Ishikawa (cell line): Measurements from ENCODE around the gene TIAM1.

Experiments
- CEBPB ChIP-seq: IDR thresholded peaks from 2 replicates; pipeline ENCODE4 v1.6.1; 2012
- CREB1 ChIP-seq: IDR thresholded peaks from 2 replicates; pipeline ENCODE4 v1.6.1; 2012; ENCODE audit warnings: low read depth
- EGR1 ChIP-seq: IDR thresholded peaks from 2 replicates; pipeline ENCODE4 v1.6.1; 2012
- EP300 ChIP-seq: IDR thresholded peaks from 2 replicates; pipeline ENCODE4 v1.6.1; 2012; ENCODE audit warnings: borderline replicate concordance
- FOXM1 ChIP-seq: IDR thresholded peaks from 2 replicates; pipeline ENCODE4 v1.6.1; 2012; ENCODE audit warnings: low read depth, borderline replicate concordance
- MAX ChIP-seq: IDR thresholded peaks from 2 replicates; pipeline ENCODE4 v1.6.1; 2012
- NFIC ChIP-seq: IDR thresholded peaks from 2 replicates; pipeline ENCODE4 v1.6.1; 2012
- RAD21 ChIP-seq: IDR thresholded peaks from 2 replicates; pipeline ENCODE4 v1.6.1; 2012; ENCODE audit warnings: low read depth
- REST ChIP-seq: IDR thresholded peaks from 2 replicates; pipeline ENCODE4 v1.6.1; 2012; ENCODE audit warnings: low read depth, mild to moderate bottlenecking
- TAF1 ChIP-seq: IDR thresholded peaks from 2 replicates; pipeline ENCODE4 v1.6.1; 2012; ENCODE audit warnings: low read depth, mild to moderate bottlenecking
- TCF12 ChIP-seq: IDR thresholded peaks from 2 replicates; pipeline ENCODE4 v1.6.1; 2012; ENCODE audit warnings: low read depth
- TEAD4 ChIP-seq: IDR thresholded peaks from 2 replicates; pipeline ENCODE4 v1.6.1; 2012
- USF1 ChIP-seq: IDR thresholded peaks from 2 replicates; pipeline ENCODE4 v1.6.1; 2012
- YY1 ChIP-seq: IDR thresholded peaks from 2 replicates; pipeline ENCODE4 v1.6.1; 2012; ENCODE audit warnings: low read depth

Gene TIAM1

GRCh38 chr21:31198575-31198974, 145.5 kb downstream of the TIAM1 start:
- TF ChIP-seq RAD21, result peak; percentile 76
- no peak for TF ChIP-seq REST
- 0 out of 2 replicates have a peak, but pooled peaks have one; percentile 19 for TF ChIP-seq NFIC
- no peak for TF ChIP-seq FOXM1
- TF ChIP-seq MAX, result no peak

- no peak for TF ChIP-seq EGR1
- no peak for TF ChIP-seq TAF1
- TF ChIP-seq USF1, result no peak
- no peak for TF ChIP-seq NFIC
- no peak for TF ChIP-seq TEAD4
- TF ChIP-seq YY1, result no peak
- no peak for TF ChIP-seq TCF12
- TF ChIP-seq REST, result no peak
- no peak for TF ChIP-seq CEBPB
- no peak for TF ChIP-seq MAX
Measured at GRCh38 chr21:31196724-31197123, 147.3 kb downstream of the TIAM1 start.

- TF ChIP-seq YY1 (no peak), EGR1 (no peak), TCF12 (no peak), TAF1 (no peak), USF1 (no peak), TEAD4 (no peak), RAD21 (no peak), EP300 (no peak)
Measured at GRCh38 chr21:31195334-31196015, 148.6 kb downstream of the TIAM1 start.

- TF ChIP-seq CREB1, result no peak
- TF ChIP-seq CEBPB, result no peak
- TF ChIP-seq RAD21, result no peak
- TF ChIP-seq NFIC, result no peak
Measured at GRCh38 chr21:31194510-31195293, 149.4 kb downstream of the TIAM1 start.

GRCh38 chr21:31193761-31194160, 150.3 kb downstream of the TIAM1 start:
- TF ChIP-seq YY1, result no peak
- TF ChIP-seq REST, result no peak
- no peak for TF ChIP-seq TCF12
- TF ChIP-seq NFIC, result no peak
- TF ChIP-seq MAX, result no peak
